Activated CD4-positive, alpha-beta T cell treated with anti-CD3 and anti-CD28 coated beads, Interleukin-2, Interleukin-4, amounts not matched to agents 100 ng/mL and 50 ng/mL, durations not matched to agents 16 hours and 8 hours (primary cell): ENCODE measurements around the gene LGALS7B.
"Not testable (repeated sequence)": the region's sequence is repeated elsewhere in the genome, so short reads cannot be mapped to it uniquely, and the experiment has no call there.

Experiments used
- DNase-seq: peaks from one replicate; pipeline ENCODE4 v3.0.0-alpha.2; 2020; ENCODE audit warnings: low spot score

Gene LGALS7B

DNA sequence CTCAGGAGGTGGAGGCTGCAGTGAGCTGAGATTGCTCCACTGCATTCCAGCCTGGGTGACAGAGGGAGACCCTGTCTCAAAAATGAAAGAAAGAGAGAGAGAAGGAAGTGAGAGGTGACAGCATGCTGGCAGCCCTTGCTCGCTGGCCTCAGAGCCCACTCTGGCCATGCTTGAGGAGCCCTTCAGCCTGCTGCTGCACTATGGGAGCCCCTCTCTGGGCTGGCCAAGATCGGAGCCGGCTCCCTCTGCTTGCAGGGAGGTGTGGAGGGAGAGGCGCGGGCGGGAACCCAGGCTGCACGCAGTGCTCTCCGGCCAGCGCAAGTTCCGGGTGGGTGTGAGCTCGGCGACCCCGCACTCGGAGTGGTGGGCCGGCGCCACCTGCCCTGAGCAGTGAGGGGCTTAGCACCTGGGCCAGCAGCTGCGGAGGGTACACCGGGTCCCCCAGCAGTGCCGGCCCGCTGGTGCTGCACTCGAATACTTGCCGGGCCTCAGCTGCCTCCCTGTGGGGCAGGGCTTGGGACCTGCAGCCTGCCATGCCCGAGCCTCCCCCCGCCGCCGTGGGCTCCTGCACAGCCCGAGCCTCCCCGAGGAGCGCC lies 32.3 kb downstream of the LGALS7B start:
- DNase-seq, result not testable (repeated sequence)

GRCh38 chr19:38825936-38826335 lies 36.9 kb downstream of the LGALS7B start:
- not testable (repeated sequence) for DNase-seq

DNA sequence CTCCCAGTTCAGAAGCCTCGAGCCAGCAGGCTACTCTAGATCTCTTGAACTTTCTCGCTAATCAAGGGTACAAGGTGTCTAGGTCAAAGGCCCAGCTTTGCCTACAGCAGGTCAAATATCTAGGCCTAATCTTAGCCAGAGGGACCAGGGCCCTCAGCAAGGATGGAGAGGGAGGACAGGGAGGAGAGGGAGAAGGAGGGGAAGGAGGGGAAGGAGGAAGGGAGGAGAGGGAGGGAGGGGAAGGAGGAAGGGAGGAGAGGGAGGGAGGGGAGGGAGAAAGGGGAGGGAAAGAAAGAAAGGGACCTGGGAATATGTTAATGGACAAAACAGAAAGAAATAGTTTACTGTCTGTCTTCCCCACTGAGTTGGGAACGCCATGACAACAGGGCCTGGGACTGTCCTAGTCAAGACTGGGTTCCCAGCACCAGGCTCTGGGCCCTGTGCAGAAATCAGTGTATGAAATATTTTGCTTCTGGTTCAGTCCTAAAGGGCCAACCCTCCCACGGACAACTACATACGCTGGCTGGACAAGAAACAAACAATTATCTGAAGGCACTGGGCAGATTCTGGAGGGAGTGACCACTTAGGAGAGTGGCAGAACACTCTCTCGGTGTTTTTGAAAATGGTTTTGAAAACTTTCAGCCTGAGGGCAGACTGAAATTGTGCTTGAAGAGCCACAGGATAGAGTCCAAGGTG lies 38.0 kb downstream of the LGALS7B start:
- DNase-seq, result no peak

DNA sequence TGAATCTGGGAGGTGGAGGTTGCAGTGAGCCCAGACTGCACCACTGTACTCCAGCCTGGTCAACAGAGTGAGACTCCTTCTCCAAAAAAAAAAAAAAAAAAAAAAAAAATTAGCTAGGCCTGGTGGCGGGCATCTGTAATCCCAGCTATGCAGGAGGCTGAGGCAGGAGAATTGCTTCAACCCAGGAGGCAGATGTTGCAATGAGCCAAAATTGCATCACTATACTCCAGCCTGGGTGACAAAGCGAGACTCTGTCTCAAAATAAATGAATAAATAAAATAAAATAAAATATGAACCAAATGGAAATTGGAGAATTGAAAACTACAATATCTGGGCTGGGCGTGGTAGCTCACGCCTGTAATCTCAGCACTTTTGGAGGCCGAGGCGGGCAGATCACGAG lies 40.2 kb downstream of the LGALS7B start:
- DNase-seq, result not testable (repeated sequence)

- DNase-seq, result no peak
These were observed 41.2 kb downstream of the LGALS7B start for GRCh38 chr19:38830039-38830733.

- DNase-seq, result no peak
These were observed 42.2 kb downstream of the LGALS7B start for GRCh38 chr19:38831142-38831605.

- DNase-seq, result no peak
These were observed 44.1 kb downstream of the LGALS7B start for GRCh38 chr19:38833092-38833425.

GRCh38 chr19:38834104-38834490 lies 45.1 kb downstream of the LGALS7B start:
- no peak for DNase-seq

DNA sequence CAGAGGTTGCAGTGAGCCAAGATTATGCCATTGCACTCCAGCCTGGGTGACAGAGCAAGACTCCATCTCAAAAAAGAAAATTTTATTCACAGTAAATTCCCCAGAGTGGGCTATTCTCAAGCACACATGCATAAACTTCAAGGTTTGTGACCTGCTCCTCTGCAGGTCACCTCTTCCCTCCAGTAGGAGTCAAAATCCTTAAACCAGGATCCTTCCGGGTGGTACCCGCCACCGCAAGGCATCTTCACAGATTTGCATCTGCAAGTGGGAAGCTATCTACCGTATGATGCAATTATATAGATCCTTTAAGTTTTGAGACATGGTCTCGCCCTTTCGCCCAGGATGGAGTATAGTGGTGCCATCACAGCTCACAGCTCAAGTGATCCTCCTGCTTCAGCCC lies 45.6 kb downstream of the LGALS7B start:
- no peak for DNase-seq

- no peak for DNase-seq
These were observed 47.4 kb downstream of the LGALS7B start for GRCh38 chr19:38836159-38836982.

DNA sequence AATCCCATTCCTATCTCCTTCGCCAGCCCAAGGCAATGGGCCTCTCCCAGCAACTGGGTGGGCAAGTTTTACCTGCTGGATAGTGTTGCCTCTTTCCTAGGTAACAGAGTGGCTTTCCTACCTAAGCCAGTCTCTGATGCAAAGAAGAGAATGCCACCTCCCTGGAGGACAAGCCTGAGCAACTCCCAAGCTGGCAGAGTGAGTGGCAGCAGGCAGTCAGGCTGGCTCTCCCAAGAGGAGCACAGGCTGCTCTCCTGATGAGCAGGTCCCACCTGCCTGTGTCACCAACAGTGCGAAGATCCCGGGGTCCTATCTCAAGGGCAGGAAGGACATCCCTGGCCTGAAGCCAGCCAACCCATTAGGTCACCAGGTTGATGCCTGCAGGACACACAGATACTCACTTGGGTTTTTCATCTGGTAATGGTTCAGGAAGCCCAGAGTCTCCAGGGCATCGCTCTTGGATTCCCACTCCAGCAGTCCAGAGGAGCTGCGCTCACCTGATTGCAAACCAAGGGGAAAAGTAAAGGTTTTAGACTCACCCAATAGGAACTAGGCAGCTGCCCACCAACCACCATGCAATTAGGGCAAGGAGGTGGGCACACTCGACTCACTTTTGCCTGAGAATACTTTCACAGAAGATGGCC lies 48.1 kb downstream of the LGALS7B start:
- no peak for DNase-seq

DNA sequence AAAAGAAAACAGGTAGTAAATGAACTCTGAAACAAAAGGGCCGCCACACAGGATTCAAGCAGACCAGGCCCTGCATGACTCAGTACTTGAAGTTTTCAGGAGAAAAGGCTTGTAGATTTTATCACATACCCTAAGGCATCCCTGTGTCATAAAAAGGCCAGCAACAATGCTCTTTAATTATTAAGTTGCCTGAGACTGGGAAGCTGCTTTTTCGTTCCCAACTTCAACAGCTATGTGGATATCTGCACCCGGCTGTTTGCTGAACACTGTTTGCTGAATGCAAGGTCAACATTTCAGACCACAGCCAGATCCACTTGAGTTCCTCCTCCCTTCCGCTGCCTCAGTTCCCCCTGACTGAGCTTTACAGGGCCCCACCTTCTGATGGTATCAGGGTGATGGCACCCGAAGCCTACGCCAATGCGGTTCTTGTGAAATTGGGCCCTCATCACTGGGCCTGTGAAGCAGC lies 48.7 kb downstream of the LGALS7B start:
- no peak for DNase-seq

- DNase-seq, result no peak
These were observed 49.4 kb downstream of the LGALS7B start for GRCh38 chr19:38838208-38838985.

- no peak for DNase-seq
These were observed 50.2 kb downstream of the LGALS7B start for GRCh38 chr19:38838986-38839761.

DNA sequence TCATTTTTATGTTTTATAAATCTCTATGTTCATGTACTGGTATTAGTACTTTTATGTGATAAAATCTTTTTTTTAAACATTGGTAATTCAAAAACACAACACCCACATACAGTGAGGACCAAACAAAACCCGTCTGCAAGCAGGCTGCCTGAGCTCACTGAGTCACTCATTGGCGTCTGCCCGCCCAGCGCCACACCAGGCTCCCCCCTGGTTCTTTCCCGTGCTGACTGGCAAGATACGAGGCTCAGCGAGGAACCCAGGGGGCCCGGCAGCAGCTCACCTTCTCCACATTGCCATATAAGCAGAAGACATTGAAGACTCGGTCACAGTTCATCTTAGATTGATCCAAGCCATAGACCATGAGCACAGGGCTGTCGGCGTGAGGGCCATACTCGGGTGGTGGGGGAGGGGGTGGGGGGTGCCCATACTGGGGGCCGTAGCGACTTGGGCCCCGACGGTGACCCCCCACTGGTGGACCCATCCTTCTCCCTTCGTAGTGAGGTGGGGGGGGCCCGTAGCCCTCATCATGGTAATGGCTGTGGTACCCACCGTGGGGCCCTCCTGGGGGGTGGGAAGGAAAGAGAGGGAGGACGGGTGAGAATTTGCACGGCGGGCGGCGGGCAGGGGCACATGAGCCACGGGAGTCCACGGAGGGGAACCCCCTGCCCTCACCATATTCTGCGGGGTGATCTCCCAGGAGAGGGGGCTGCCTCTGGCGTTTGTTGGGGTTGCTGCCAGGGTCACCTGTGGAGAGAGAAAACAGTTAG lies 51.0 kb downstream of the LGALS7B start:
- no peak for DNase-seq

DNA sequence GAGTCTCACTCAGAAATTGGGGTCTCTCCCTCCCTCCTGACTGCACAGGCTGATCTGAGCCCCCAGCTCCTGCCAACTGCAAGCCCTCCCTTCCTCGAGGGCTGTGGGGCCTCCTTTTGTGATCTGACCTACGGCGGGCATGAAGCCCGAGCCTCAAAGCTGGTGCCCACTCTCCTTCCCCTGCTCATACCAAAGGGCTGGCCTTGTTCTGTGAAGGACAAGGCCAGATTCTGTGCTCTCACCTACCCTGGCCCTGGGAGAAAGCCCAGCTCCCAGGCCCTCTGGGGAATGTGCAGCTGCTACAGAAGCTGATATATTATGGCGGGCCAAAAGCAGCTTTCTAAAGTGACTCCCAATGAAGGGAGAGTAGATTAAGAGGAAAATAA lies 51.6 kb downstream of the LGALS7B start:
- no peak for DNase-seq
